Fibroblast of gingiva (primary cell): ENCODE data around the gene BAIAP2.
"Not testable (repeated sequence)": the region's sequence is repeated elsewhere in the genome, so short reads cannot be mapped to it uniquely, and the experiment has no call there.

Experiments used
- DNase-seq: peaks from one replicate; pipeline ENCODE4 v3.0.0-alpha.2; 2011; ENCODE audit warnings: low read depth

Gene BAIAP2

GRCh38 chr17:81140695-81141094 lies 105.7 kb downstream of the BAIAP2 start:
- no peak for DNase-seq

- DNase-seq, result peak; percentile 71
These were observed 107.6 kb downstream of the BAIAP2 start for GRCh38 chr17:81142301-81143199.

DNA sequence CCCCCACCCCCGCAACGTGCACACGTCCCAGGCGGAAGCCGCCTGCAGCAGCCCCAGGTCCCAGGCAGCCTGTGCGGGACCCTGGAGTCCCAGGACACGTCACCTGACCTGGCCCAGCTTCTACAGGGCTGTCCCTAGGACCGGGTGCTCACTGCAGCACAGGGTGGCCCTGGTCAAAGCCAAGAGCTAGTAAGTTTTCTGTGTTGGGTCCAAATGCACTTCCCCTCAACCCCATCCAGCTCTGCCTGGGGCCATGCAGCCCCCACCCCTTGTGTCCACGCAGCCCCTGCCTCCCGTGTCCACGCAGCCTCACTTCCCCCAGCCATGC lies 108.2 kb downstream of the BAIAP2 start:
- no peak for DNase-seq

GRCh38 chr17:81143717-81144422 lies 108.9 kb downstream of the BAIAP2 start:
- DNase-seq, result no peak

DNA sequence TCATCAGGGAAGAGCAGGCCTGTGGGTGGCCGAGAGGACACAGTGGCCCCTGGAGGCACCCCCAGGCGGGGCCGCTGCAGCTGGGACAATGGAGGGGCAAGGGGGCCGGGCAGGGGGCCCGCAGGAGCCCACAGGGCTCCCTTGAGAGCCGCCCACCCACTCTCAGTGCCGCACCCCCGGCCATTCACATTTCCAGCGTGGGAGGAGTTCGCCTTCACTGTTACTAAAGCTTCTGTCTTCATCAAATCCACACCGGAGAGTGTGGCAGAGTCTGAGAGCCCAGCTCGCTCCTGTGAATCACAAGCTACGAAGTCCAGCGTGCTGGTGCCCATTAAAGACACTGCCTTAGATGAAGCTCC lies 109.5 kb downstream of the BAIAP2 start:
- no peak for DNase-seq

GRCh38 chr17:81146208-81146607 lies 111.3 kb downstream of the BAIAP2 start:
- DNase-seq, result not testable (repeated sequence)

GRCh38 chr17:81147701-81148100 lies 112.8 kb downstream of the BAIAP2 start:
- DNase-seq, result no peak

- DNase-seq, result no peak
These were observed 113.6 kb downstream of the BAIAP2 start for GRCh38 chr17:81148571-81148970.

DNA sequence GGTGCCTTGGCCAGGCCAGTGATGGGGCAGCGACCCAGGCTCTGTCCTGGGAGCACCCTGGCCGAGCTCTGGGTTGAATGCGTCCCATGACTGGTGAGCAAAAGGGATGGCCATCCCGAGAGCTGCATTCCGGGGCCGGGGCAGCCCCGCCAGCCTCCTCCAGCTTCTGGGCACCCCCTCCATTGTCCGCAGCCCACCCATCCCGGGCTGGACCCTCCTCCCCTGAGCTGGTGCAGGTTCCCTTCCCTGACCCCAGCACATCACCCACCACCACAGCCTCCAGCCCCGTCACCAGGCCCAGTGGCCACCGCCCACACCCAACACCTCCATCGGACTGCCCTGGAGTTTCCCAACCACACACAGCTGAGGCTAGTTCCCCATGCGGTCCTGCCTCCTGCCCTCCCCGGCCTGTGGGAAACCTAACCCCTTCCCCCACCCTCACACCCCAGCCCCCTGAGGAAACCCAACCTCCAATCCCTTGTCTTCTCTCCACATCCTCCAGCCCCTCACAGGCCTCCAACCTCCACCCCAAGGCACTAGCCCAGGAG lies 114.1 kb downstream of the BAIAP2 start:
- DNase-seq, result no peak

DNA sequence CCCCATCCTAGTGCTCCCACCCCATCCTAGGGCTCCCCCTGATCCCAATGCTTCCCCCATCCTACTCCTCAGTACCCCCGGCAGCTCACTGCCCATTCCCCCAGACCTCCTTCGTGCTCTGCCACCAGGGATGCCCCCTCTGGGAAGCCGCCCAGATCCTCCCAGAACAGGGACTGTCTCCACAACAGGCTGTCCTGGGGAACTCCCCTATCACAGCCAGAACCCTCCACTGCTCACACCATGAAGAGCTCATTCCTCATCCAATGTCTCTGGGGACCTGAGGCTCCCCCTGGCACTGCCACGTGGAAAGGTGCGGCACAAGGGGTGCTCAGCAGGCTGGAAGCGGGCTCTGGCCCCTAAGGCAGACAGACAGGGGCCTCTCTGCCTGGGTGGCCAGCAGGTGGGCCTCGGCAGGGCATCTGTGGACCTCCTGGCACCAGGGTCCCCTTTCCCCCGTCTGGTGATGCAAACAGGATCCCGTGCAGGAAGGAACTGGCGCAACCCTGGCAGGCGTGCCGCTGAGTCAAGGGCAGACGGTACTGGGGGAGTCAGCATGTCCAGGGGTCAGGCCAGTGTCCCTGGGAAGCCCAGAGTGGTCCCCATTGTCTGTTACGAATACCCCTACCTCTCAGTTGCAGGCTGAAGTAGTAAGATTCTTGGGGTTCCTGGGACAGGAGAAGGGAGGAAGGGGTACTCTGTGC lies 115.6 kb downstream of the BAIAP2 start:
- no peak for DNase-seq

- DNase-seq, result no peak
These were observed 116.3 kb downstream of the BAIAP2 start for GRCh38 chr17:81151278-81151677.

DNA sequence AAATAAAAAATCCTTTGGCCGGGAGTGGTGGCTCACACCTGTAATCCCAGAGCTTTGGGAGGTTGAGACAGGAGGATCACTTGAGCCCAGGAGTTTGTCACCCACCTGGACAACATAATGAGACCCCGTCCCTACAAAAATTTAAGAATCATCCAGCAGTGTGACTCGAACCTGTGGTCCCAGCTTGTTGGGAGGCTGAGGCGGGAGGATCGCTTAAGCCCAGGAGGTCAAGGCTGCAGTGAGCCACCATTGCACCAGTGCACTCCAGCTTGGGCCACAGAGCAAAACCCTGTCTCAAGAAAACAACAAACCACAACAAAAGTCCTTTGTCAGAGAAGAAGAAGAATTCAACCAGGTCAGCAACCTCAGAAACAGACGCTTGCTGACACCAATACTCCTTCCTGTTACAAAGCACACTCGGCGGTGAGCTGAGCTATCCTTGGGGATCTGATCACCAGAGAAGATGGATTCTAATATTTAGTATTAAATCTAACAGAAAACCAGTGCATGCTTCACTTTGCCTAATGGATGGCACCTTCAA lies 117.4 kb downstream of the BAIAP2 start:
- no peak for DNase-seq

GRCh38 chr17:81153340-81153803 lies 118.4 kb downstream of the BAIAP2 start:
- no peak for DNase-seq

- not testable (repeated sequence) for DNase-seq
These were observed 119.1 kb downstream of the BAIAP2 start for GRCh38 chr17:81154016-81154415.

DNA sequence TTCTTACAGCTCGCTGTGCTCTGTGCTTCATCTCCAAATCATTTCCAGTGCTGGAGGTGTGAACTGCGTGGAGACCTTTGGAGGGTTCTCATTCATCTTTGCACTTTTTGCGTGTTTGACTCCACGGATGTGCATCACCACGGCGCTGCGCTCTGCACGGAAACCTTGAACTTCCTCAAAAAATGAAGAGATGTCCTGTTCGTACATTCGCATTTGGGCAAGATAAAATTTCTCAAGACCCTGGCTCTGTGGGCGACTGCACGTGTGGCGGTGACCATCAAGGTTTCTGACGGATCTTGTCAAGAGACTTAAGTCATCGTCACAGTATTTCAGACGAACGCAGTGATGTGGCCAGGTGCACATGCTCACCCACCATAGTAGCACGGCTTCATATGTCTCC lies 120.0 kb downstream of the BAIAP2 start:
- no peak for DNase-seq

DNA sequence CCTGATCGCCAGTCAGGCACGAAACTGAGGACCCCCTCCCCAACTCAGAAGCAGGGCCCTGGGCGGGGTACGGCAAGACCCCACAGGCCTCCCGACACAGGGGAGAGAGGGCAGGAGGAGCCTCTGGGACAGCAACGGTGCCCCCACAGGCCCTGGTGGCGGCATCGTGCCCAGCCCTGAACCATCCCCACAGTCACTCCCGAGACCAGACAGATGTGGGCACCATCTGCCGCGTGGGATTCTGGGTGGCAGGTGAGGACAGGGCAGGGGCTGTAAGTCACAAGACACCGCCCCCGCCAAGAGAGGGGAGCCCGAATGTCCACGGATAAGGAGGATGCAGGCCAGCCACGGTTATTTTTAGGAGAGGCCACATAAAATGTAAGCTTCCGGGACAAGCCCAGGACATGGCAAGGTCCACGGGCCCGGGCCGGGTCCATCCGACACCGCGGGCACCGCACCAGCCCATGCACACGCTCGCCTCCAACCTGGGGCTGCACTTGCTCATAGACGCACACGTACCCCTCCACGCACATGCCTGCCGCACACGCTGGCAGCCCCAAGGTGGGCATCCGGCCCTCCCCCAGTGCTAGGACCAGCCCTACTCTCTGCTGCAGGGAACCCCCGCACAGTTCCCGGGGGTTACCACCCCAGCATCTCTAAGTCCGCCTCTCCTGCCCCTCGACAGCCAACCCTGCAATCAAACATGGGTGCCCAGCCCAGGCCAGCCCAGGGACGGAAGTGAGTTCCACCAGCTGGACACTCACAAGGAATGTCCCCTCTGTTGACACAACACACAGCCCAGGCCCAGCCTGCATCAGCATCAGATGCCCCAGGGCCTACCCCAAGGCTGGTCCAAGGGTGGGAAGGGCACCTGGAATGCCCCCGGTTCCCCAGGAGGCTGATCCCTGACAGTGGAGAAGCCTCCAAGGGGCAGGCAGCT lies 122.2 kb downstream of the BAIAP2 start:
- DNase-seq, result no peak

DNA sequence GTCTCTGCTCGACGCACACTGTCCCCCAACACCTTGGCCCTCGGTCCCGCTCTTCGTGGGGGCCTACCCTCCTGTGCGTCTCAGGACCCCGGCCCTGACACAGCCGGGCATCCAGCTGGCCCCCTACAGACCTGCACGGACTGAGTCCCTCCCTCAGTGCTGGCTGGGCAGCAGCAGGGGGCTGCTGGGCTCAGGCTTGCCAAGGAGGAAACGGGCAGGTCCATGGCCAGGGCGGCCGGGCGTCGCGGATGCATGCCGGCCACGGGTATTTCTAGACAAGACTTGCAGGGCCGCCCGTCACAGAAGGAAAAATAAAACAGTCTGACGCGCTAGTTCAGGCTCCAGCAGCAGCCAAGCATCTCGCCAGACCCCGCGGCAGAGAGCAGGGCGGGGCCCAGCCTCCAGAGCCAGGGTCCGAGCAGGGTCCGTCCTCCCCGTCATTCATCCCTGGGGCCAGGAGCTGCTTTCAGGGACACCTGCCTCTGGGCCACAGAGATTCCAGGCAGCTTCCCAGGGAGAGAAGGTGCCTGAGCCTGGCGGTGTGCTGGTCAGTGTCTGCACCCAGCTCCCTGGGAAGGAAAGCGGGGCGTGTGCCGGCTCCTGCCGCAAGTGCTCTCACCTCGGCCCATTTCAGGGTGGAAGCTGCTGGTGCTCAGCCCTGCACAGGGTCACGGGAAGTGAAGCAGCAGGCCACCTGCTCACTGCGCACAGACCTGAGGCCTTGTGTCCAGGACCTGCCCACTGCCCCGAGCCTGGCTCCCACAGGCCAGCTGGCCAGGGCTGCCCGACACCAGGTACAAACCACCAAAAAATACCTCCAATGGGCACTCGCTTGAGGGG lies 123.1 kb downstream of the BAIAP2 start:
- DNase-seq, result no peak

DNA sequence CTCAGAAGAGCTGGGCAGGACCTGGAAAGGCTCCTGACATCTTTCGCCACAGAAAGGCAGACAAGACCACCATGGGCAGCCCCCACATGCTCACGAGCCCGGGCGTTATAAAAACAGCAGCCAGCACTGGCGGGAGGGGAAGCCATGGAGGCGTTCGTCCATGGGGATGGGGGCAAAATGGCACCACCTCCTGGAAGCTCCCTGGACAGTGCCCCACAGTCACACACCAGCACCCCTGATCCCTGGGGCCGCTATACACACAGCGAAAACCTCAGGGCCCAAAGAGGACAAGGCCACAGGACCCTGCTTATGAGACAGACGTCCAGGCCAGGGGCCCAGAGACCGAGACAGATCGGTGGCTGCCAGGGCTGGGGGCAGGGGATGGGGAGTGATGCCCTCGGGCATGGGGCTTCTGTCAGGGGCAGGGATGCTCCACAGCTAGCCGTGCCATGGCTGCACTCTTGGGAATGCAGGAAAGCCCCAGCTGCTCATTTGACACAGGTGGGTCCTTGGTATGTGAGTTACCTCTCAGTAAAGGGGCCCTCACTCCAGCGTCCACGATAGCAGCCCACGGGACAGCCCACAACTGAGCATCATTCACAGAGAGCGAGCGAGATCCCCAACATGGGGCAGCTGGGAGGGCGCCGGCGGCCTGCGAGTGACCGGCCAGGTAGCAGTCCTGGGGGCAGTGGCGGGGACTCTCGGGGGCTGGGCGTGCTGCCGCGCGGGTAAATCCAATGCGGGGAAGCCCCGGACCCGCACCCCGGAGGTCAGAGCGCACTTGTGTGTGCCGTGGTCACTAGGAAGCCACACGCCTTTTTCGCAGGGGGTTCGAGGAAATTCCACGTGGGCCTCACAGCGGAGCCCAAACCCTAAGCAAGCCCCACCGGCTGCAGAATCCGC lies 124.0 kb downstream of the BAIAP2 start:
- DNase-seq, result no peak

GRCh38 chr17:81159611-81160265 lies 124.8 kb downstream of the BAIAP2 start:
- no peak for DNase-seq
